Measurements from ENCODE around the gene ZMIZ1. TPM values are rescaled to one million over a fixed set of nuclear protein-coding genes. Genes with fewer than 3 reads are reported as not detected.

ZMIZ1 gene
- total RNA-seq, 1 experiment from 2014 or later, result 22.4 TPM

DNA sequence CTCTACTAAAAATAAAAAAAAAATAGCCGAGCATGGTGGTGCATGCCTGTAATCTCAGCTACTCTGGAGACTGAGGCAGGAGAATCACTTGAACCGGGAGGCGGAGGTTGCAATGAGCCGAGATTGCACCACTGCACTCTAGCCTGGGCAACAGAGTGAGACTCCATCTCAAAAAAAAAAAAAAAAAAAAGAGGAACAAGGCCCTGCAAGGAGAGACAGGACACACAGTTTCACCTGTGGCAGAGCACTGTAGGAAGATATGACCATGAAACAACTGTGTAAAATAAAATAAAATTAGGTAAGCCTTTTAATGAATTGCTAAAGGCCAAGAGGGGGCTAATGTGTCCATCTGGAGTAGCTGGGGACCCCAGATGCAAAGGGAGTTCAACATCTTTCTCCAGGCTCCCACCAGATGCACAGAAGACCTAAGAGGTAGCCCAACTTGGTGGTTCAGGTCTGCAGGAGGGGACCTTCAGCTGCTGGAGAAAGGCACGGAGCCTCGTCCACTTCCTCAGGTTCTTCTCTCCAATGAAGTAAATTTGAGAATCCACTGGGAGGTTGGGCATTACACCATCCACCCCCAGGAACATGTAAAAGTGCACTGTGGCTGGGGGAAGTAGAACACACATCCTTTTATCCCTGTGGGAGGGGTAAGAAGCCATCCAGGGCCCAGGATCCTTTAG, 291.2 kb downstream of the ZMIZ1 start:
- Histone ChIP-seq H3K9me3 (no peaks in the 10 kb centered on the region), H3K4me3 (no peak overlapping the region), H3K36me3 (peaks cover 21% of the 10 kb centered on the region), H3K27me3 (no peaks in the 10 kb centered on the region)
- DNase-seq, result no peak

DNA sequence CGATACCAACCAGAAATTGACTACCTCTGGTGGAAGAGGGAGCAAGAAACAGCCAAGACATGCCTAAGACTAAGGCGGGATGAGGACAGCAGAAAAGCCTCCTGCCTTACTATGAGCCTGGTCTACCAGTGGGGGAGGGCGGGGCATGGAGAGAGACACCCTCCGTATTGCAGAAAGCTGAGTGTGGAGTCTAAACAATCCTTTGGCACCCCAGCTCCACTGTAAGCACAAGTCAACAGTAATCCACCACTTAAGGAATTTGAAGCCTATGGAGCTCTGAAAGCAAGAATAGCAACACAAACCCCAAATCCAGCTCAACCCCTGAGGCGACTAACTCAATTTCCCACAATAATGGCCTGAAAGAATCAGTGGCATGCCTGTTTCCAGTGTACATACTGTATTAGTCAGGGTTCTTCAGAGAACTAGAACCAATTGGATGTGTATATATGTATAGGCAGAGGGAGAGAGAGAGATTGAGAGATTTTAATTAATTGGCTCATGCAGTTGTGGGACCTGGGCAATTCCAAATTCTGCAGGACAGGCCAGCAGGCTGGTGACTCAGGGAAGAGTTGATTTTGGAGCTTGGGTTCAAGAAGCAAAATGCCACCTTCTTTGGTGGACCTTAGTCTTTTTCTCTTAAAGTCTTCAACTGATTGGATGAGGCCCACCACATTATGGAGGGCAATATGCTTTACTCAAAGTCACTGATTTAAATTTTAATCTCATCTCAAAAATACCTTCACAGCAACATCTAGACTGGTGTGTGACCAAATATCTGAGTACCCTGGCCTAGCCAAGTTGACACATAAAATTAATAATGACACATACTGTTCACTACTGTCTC, 292.0 kb downstream of the ZMIZ1 start:
- peaks cover 13% of the 10 kb centered on the region for H3K36me3 ChIP-seq
- no peaks in the 10 kb centered on the region for H3K27me3 ChIP-seq
- DNase-seq, result no peak
- no peak overlapping the region for H3K4me3 ChIP-seq
- H3K9me3 ChIP-seq, result no peaks in the 10 kb centered on the region

DNA sequence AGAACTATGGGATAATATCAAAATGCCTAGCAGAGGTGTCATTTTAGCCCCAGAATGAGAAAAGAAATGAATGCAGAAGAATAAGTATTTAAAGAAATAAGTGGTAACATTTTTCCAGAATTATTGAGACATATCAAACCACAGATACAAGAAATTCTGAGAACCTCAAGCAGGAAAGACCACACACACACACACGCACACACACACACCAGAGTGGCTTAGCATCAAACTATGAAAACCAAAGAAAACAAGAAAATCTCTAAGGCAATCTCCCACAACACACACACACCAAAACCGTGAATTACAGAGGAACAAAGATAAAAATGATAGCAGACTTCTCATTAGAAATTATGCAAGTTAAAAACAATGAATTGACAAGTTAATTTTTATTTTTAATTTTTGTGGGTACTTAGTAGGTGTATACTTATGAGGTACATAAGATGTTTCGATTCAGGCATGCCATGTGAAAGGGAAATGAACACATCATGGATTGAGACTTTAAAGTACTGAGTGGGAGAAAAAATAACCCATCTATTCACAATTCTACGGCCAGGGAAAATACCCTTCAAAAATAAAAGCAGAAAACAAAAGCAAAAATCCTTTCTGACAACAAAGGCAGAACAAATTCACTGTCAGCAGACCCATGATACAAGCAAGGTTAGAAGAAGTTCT, 293.1 kb downstream of the ZMIZ1 start:
- Histone ChIP-seq H3K4me3 (no peak overlapping the region), H3K9me3 (no peaks in the 10 kb centered on the region), H3K27me3 (no peaks in the 10 kb centered on the region), H3K36me3 (peaks cover 4% of the 10 kb centered on the region)
- no peak for DNase-seq
